ENCODE measurements around the gene HAPLN2.

Gene HAPLN2

DNA sequence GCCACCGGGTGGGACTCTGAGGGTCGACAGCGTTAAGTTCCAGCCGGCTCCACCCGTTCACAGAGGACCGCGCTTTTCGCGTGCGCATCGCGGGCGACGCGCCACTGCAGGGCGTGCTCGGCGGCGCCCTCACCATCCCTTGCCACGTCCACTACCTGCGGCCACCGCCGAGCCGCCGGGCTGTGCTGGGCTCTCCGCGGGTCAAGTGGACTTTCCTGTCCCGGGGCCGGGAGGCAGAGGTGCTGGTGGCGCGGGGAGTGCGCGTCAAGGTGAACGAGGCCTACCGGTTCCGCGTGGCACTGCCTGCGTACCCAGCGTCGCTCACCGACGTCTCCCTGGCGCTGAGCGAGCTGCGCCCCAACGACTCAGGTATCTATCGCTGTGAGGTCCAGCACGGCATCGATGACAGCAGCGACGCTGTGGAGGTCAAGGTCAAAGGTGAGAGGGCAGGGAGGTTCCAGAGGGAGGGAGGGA lies 27.6 kb downstream of the HAPLN2 start:
- DNase-seq: no peak

DNA sequence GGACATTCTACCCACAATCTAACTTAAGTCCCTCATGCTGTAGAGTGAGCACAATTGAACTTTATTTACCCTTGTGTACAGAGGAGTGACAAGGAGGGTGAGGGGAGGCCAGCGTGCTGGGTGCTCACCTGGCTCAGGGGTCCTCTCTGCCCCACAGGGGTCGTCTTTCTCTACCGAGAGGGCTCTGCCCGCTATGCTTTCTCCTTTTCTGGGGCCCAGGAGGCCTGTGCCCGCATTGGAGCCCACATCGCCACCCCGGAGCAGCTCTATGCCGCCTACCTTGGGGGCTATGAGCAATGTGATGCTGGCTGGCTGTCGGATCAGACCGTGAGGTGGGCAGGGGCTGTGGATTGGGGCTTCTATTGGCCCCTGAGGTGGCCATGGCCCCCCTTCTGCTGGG lies 28.1 kb downstream of the HAPLN2 start:
- no peak for DNase-seq

DNA sequence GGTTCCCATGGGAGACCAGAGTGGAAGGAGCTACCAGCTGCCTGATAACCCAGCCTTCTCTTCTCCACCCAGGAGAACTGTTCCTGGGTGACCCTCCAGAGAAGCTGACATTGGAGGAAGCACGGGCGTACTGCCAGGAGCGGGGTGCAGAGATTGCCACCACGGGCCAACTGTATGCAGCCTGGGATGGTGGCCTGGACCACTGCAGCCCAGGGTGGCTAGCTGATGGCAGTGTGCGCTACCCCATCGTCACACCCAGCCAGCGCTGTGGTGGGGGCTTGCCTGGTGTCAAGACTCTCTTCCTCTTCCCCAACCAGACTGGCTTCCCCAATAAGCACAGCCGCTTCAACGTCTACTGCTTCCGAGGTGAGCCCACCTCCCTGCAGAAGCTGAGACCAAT lies 29.3 kb downstream of the HAPLN2 start:
- no peak for DNase-seq

DNA sequence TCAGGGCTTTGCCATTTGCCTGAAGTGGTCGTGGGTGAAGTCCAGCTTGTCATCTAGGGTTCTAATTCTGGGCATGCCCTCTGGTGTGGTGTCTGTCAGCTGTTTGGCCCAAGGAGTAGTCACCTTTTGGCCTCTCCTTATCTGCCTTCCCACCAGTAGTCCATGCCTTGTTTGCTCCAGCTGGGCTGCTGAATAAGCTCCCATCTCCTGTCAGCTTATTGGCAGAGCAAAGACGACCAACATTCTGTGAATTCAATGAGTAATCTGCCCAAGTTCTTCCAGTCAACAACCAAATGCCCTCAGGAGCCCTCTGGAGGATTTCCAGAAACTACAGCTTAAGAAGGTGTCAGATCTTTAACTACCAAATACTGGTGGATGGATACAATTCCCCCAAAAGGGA lies 29.7 kb downstream of the HAPLN2 start:
- no peak for DNase-seq

DNA sequence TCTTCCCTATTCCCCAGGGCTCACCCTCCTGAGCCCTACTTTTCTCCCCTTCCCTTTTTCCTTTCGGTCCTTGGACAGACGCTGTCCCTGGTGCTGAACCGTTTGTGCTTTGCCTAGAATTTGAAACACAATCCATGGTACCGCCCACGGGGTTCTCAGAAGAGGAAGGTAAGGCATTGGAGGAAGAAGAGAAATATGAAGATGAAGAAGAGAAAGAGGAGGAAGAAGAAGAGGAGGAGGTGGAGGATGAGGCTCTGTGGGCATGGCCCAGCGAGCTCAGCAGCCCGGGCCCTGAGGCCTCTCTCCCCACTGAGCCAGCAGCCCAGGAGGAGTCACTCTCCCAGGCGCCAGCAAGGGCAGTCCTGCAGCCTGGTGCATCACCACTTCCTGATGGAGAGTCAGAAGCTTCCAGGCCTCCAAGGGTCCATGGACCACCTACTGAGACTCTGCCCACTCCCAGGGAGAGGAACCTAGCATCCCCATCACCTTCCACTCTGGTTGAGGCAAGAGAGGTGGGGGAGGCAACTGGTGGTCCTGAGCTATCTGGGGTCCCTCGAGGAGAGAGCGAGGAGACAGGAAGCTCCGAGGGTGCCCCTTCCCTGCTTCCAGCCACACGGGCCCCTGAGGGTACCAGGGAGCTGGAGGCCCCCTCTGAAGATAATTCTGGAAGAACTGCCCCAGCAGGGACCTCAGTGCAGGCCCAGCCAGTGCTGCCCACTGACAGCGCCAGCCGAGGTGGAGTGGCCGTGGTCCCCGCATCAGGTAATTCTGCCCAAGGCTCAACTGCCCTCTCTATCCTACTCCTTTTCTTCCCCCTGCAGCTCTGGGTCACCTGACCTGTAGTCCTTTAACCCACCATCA lies 33.1 kb downstream of the HAPLN2 start:
- no peak for DNase-seq

DNA sequence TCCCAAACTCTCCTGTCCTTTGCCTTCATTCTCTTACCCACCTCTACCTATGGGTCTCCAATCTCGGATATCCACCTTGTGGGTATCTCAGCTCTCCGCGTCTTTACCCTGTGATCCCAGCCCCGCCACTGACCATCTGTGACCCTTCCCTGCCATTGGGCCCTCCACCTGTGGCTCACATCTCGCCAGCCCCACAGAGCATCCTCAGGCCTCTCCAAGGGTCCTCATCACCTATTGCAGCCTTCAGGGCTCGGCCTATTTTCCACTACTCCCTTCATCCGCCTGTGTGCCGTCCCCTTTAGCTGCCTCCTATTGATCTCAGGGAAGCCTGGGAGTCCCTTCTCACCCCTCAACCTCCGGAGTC lies 33.8 kb downstream of the HAPLN2 start:
- no peak for DNase-seq

DNA sequence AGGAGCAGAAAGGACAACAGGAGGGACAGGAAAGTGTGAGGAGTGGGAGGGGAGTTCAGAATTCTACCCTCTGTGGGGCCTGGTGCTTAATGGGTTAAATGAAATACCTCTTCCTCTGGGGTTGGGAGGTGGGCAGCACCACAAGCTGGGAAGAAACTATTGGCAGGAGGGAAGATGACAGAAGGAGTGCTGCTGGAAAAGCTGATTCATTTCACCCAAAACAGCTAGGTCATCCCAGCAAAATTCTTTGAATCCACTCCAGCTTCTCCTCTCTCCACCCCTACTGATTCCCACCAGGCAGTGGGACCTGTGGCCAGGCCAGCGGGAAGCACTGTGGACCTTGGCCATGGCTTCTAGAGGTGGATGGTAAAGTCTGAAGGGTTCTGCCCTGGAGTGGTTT lies 35.5 kb downstream of the HAPLN2 start:
- no peak for DNase-seq

DNA sequence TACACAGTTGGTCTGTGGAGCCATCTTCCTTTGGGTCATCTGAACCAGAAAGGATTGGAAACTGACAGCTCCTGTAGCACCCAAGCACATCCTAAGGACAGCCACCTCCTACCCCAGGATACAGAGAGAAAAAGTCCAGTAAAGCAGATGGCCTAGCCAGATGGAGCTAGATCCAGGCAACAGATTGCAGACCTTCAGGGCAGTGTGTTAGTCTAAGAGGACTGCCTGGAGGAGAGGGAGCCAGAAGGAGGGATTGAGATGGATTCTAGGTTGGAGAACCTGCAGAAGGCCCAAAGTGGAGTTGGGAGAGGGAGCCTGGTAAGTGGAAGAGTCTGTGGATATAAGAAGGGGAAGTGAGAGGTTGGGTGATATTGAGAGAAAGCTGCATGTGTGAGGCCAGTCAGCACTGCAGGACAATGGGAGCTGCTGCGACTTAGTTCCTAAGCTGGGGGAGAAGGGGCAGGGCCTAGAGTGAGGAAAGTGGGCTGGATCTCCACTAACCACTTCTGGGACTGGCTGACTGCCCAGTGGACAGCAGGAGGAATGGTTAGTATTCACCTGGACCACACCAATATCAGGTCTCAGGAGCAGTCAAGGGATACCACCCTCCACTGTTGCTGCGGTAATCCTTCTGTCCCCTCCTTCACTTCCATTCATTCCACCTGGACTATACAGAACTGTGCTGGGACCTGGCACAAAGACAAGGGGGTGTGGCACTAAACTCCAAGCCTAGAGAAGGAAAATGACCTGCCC lies 36.1 kb downstream of the HAPLN2 start:
- no peak for DNase-seq

DNA sequence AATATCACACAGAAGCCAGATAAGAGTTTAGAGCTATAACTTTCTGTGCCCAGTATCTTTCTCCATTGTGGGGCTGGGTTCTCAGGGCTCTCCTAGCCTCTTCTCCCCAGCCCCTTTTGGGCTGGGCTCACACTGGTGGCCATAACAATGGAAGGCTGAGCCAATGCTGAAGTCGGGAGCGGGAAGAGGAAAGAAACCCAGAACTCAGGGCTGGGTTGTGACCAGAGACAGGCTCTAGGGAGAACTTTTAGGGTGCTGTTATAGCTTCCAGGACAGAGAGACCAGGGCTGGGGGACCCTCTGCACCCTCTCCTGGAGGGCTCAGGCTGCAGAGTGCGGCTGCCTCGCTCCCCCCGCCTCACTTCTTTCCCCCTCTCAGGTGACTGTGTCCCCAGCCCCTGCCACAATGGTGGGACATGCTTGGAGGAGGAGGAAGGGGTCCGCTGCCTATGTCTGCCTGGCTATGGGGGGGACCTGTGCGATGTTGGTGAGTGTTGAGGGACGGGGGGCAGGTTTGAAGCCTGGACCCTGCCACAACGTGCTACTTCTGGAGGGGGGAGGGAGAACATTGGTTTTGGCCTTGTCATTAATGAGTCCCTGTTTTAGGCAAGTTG lies 36.8 kb downstream of the HAPLN2 start:
- DNase-seq: no peak

DNA sequence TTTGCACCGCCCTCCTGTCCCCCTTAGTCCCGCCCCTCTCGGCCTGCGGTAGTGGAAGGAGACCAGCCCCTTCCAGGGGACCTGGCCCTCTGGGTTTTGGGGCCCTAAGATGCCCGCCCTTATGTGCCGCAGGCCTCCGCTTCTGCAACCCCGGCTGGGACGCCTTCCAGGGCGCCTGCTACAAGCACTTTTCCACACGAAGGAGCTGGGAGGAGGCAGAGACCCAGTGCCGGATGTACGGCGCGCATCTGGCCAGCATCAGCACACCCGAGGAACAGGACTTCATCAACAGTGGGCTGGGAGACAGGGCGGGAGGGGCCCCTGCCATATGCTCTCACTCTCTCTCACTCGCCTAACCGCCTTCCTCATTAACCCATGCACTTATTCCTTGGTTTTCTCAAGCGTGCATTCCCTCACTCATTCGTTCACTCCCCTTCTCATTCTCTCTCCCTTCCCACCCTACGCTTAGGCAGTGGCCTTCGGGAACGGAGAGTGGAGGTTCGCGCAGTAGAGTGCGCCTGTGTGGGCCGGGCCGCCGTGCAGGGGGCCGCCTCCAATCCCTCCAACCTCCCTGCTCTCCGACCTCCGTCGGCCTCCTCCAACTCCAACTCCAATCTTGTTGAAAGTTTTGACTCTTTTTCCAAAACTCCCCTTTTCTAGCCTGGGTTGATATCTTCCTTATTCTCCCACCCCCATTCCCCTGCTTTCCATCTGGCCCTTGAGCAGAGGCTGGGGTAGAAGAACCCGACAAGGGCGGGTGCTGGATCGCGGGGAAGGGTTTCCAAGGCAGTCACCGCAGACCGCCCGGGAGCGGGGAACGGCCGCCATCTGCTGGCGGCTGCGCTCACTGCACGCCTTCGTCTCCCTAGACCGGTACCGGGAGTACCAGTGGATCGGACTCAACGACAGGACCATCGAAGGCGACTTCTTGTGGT lies 37.9 kb downstream of the HAPLN2 start:
- peak; percentile 38 for DNase-seq

DNA sequence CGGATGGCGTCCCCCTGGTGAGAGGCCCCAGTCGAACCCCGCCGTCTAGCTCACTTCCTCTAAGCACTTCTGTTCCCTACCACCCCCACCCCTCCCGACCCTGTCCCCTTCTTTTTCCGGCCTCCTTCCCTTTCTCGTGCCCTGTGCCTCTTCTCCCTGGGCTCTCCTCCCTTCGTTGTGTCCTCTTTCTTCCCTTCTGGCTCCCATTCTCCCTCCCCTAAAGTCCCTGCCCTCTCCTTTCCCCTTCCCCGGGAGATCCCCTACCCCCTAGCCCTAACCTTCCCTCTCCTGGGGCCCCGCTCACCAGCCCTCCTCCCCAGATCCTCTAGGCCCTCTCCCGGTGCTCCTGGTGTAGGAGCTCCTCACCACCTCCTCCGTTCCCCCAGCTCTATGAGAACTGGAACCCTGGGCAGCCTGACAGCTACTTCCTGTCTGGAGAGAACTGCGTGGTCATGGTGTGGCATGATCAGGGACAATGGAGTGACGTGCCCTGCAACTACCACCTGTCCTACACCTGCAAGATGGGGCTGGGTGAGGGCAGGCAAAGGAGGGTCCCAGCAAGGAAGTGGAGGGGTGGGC lies 38.6 kb downstream of the HAPLN2 start:
- DNase-seq: no peak

DNA sequence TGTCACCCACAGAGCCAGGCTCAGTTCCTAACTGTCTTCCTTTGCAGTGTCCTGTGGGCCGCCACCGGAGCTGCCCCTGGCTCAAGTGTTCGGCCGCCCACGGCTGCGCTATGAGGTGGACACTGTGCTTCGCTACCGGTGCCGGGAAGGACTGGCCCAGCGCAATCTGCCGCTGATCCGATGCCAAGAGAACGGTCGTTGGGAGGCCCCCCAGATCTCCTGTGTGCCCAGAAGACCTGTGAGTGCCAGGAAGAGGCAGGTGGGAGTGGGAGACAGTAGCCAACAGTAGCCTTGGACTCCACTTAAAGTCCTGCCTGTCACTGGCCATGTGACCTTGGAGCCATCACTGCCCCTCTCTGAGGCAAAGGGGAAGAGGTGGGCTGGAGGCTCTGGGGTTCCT lies 39.3 kb downstream of the HAPLN2 start:
- DNase-seq: no peak

DNA sequence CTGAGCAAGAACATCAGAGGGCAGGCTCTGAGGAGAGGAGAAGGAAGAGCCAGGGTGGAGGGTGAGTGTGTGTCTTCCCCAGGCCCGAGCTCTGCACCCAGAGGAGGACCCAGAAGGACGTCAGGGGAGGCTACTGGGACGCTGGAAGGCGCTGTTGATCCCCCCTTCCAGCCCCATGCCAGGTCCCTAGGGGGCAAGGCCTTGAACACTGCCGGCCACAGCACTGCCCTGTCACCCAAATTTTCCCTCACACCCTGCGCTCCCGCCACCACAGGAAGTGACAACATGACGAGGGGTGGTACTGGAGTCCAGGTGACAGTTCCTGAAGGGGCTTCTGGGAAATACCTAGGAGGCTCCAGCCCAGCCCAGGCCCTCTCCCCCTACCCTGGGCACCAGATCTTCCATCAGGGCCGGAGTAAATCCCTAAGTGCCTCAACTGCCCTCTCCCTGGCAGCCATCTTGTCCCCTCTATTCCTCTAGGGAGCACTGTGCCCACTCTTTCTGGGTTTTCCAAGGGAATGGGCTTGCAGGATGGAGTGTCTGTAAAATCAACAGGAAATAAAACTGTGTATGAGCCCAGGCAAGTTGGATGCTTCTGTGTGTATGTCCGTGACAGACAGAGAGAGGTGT lies 39.8 kb downstream of the HAPLN2 start:
- no peak for DNase-seq

DNA sequence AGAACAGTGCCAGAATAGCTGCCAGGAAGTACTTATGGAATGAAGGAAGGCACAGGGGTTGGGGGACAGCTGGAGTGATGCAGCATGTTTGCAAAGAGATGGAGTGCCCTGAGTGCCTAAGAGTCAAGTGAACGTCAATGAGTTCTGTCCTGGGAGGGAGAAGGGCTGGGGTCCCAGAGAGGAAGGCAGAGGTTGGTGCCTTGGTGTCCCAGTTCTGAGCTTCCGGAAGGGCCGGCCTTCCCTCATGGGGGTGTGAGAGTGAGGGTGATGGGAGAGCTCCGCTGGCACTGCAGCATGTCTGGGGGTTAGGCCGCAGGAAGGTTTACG lies 40.4 kb downstream of the HAPLN2 start:
- DNase-seq: no peak

DNA sequence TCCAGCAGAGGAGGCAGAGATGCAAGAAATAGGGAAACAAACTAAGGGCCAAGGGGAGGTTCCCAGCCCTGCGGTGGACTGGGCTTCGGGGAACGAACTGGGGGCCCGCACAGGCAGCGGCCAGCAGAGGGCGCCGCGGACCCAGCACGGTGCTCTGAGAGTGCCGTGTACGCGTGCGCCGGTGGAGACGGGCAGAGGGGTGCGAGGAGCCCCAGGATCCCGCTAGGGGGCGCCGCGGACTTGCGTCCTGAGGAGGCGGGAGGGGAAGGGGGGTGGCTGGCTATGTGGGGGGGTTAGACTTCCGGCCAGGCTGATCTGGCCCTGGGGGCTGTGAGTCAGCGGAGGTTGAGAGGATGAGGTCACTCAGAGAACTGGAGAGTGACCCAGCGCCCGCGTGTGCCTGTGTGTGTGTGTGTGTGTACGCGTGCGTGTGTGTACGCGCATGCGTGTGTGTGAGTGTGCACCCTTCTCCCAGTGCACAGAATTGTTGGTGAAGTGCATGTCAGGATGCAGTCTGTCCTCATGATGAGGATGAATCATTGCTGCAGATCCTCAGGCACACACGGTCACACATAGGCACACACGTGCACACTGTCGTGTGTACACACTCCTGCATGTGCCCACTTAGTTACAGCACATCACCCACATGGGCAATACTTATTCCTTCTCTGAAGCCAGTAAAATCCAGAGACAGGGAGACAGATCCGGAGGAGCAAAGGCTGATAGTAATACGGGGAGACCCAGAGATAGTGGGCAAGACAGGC lies 41.0 kb downstream of the HAPLN2 start:
- DNase-seq: peak; percentile 89

DNA sequence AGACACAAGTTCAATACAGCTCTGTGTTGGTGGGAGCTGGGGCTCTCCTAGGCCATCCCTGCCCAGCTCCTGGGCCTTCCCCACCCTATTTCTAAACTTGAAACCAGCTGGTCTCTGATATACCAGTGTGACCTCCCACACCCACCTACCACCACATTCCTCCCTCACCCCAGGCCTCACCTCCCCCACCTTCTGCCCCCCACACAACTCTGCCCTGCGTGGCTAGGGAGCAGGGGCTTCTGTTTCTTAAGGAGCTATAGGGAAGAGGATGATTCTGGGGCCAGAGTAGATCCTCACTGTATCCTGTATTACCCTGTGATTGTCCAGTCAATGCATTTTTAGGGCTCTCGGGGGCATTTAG lies 41.5 kb downstream of the HAPLN2 start:
- no peak for DNase-seq

DNA sequence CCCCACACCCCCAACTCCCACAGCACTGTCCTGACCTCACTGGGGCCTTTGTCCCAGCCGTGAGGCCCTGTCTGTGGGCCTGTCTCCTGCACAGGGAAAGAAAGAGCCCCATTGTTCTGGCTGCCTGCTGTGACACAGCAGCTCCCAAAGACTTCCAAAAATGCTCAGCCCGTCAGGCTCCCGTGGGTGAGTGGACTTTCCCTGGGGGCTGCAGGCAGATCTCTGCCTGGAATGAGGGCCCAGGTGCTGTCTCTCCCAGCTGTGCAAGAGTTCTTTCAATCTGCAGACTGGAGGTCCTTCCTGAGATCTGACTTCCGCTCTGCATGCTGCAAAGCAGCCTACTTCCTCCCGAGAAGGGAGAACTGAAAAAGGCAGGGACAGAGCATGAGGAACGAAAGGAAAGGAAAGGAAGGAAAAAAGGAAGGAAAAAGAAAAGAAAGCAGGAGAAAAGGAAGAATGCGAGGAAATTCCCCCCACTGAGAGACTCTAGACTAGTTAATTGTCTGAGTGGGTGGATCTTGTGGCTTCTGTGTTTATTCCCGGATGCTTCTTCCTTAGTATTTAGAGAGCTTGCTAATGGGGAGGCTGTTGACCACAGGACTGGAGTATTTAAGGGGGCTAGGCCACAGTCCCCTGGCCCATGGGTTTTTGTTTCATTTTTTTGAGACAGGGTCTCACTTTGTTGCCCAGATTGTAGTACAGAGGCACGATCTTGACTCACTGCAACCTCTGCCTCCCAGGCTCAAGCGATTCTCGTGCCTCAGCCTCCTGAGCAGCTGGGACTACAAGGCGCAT lies 43.0 kb downstream of the HAPLN2 start:
- DNase-seq: no peak

DNA sequence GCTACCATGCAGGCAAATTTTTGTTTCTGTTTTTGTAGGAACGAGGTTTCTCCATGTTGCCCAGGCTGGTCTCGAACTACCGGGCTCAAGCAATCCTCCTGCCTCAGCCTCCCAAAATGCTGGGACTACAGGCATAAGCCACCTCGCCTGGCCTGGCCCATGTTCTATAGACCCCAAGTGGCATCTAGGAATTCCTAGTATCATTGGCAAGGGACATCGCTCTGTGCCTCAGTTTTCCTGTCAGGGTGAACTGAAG lies 43.5 kb downstream of the HAPLN2 start:
- DNase-seq: no peak

DNA sequence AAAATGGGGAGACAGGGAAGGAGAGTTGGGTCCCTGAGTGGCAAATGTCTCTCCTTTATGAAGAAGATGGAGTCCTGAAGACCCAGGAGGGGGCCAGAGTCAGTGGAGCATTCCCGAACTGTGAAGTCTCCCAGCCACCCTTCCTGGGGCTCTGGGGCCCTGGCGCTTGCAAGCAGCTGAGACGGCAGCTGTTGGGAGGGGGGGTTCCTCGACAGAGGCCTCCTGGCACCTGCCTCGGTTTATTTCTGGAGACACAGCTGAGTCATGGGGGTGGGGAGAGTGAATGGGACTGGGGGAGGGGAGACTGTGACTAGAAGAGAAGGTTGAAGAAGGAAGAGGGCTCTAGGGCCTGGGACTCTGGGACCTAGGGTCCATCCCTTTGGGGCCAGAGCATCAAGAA lies 44.0 kb downstream of the HAPLN2 start:
- DNase-seq: no peak

DNA sequence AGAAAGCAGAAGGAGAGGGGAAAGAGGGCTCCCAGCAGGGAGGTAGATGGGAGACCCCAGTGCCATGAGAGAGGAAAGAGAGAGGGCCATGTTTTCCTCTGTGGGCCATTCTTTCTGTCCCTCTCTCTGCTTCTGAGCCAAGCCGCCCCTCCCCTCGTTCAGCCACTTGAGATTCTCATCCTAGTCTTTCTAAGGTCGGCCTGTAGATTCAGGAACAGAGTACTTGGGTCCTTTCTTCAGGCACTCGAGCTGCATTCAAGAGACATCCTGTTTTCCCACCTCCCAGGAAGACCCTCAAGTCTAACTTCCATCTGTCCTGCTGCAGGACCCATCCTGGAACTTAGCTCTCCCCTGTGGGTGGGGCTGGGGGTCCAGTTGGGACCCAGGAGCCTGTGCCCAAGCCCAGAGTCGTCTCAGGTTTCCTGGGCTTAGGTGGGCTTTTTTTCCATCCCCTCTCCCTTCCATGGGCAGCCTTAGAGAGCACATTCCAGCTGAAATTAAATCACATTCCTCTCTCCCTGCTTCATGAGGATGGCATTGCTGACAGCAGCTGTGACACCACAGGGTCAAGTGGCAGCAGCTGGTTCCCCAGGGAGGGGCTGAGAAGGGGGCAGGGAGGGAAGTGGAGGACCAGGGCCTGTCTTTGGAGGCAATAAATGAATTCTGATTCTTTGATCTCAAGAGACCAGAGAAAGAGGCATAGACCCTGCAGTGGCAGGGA lies 45.0 kb downstream of the HAPLN2 start:
- DNase-seq: no peak
